ENCODE results near the gene LTB4R.

Gene LTB4R

DNA sequence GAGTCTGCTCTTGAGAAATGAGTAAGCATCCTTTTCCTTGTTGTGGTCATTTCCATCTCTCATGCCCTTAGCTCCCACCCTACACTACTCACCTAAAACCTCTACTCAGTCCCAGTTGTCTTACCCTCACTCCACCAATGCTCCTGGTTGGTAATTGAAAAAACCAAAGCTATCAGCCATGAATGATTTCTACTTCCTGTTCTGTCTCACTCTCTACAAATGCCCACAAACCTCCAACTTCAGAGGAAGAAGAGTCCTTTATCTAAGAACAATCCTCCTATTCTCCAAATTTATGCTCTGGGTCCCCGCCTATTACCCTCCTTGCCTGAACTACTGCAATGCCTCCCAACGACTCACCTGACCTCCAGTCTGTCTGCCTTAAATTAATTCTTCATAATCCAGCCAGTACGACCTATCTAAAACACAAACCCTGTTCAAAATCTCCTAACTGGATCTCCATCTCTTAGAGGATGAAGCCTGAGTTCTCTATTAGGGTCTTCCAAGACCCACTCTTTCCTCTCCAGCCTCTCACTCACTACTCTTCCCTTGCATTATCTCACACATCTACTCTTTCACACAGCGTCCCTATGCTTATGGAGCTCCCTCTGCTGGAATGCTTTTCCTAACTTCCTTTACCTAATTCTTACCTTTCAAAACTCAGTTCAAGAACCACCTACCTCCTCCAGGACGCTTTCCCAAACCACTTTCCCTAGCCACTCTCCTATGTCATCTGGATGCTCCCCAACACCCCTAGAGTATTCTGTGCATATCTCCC lies 13.9 kb upstream of the LTB4R start:
- DNase-seq (ENCODE audit: low spot score) = no peak
- TF ChIP-seq, protein P1, sequence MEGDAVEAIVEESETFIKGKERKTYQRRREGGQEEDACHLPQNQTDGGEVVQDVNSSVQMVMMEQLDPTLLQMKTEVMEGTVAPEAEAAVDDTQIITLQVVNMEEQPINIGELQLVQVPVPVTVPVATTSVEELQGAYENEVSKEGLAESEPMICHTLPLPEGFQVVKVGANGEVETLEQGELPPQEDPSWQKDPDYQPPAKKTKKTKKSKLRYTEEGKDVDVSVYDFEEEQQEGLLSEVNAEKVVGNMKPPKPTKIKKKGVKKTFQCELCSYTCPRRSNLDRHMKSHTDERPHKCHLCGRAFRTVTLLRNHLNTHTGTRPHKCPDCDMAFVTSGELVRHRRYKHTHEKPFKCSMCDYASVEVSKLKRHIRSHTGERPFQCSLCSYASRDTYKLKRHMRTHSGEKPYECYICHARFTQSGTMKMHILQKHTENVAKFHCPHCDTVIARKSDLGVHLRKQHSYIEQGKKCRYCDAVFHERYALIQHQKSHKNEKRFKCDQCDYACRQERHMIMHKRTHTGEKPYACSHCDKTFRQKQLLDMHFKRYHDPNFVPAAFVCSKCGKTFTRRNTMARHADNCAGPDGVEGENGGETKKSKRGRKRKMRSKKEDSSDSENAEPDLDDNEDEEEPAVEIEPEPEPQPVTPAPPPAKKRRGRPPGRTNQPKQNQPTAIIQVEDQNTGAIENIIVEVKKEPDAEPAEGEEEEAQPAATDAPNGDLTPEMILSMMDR (IDR thresholded peaks at IDR 0.05; ENCODE audit: extremely low read depth, missing control alignments) = no peak

DNA sequence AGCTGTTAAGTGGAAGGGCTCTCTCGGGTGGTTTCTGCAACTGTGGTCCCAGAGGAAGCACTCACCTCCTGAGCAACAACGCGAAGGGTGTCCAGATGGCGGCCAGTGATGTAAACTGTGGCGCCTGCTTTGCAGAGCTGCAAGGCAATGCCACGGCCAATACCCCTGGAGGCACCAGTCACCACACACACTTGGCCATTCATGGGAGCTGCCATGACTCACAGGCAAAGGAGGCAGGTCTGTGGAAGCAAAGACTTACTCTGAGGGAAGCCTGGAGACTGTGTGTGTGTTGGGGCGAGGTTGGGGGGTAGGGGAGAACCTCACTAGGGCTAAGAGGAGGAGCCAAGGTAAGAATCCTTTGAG lies 12.4 kb upstream of the LTB4R start:
- TF ChIP-seq, protein P1 (IDR thresholded peaks at IDR 0.05; ENCODE audit: extremely low read depth, missing control alignments) = no peak
- DNase-seq (ENCODE audit: low spot score) = no peak

DNA sequence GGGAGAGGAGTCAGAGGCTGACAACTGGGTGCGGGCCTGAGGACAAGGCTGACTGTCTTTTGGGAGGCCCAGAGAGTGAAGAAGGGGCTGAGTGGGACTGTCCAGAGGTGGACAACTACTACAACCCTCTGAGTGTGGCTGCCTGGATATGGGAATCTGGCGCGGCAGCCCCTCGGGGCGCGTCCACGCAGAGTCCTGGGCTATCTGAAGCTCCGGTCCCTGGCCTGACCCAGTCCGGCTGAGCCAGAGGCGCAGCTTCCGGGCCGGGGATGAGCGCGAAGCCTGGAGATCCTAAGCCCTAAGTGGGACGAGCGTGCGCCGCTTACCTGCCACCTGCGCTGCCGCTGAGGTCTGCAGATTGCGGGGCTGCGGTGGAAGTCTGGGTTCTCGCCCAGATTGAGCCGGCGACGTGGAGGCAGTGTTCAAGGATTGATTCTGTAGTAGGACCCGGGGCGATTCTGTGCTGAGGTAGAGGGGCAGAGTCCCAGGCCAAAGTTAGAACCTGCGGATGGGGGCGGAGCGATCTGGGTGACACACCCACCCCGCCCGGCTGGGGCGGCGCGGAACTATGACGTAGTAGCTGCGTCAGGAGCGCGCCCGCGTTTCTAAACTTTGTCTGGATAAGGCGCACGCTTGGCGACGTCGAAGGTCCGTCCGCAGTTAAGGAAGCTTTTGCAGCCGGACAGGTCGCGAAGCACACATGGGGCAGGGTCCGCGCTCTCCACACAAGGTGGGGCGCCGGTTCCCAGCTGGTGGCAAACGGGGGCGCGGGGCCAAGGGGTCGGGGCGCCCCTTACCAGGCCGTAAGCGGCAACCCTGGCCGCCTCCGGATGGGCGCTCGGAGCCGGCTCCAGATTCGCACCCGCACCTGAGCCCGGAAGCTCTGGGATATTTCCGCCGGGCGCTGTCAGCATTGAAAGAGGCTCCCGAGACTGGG lies 11.8 kb upstream of the LTB4R start, which contains the start of the genes DHRS1 and NOP9:
Gene DHRS1, minus strand, starts transcription at position 526 of the 937 bp plus-strand sequence. CDS start 674 bp downstream, outside the sequence.
Gene NOP9, plus strand, starts transcription at position 596 of the 937 bp plus-strand sequence. Its CDS starts 105 bp downstream, at position 701.
- TF ChIP-seq, protein P1 (IDR thresholded peaks at IDR 0.05; ENCODE audit: extremely low read depth, missing control alignments) = no peak
- DNase-seq (ENCODE audit: low spot score) = peak; percentile 96

DNA sequence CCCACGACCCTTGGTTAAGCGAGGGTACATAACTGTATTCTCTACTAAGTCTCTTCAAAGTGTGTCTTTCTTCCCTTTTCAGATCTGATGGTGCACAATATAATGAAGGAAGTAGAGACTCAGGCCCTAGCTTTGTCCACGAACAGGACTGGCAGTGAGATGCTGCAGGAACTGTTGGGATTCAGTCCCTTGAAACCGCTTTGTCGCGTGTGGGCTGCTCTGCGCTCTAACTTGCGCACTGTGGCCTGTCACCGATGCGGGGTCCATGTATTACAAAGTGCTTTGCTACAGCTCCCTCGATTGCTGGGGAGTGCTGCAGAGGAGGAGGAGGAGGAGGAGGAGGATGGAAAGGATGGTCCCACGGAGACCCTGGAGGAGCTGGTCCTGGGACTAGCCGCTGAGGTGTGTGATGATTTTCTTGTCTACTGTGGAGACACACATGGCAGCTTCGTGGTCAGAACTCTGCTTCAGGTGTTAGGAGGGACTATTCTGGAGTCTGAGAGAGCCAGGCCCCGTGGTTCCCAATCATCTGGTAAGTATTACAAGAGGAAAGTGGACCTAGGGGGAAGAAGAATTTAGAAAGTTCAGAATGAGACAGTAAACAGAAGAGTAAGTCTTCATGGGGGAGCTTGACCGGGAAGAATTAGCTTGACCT lies 10.8 kb upstream of the LTB4R start:
- TF ChIP-seq, protein P1 (IDR thresholded peaks at IDR 0.05; ENCODE audit: extremely low read depth, missing control alignments) = no peak
- no peak for DNase-seq (ENCODE audit: low spot score)

DNA sequence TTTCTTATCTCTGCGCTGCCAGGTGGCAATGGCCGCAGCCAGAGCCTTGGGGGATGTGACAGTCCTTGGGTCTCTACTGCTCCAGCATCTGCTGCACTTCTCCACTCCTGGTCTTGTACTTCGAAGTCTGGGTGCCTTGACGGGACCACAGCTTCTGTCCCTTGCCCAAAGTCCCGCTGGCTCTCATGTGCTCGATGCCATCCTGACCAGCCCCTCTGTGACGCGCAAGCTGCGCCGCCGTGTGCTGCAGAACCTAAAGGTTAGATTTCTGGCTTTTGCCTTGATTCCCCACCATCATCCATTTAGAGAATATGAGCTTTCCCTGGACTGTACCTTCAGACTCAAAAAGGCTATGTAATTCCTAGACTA lies 7.3 kb upstream of the LTB4R start:
- DNase-seq (ENCODE audit: low spot score) = no peak
- TF ChIP-seq, protein P1 (IDR thresholded peaks at IDR 0.05; ENCODE audit: extremely low read depth, missing control alignments) = no peak

DNA sequence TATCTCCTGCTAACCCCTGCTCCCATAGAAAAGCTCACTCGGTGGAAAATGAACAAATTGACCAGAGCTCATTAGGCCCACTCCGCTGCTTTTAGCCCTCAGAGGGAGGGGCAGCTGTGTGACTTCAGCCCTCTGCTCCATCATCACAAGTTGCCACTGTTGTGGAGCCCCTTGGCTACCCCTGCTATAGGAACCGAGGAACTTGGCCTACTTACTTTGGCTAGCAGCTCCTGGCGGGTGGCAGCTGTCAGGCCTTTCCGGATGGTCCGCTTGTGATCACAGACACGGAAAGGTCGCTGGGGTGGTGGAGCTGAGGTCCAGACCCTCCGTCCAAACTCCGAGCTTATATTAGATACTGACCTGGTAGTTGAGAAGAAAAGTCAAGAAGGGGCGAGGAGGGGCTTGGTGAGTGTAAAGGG lies 4.1 kb upstream of the LTB4R start:
- no peak for DNase-seq (ENCODE audit: low spot score)
- TF ChIP-seq, protein P1 (IDR thresholded peaks at IDR 0.05; ENCODE audit: extremely low read depth, missing control alignments) = no peak
